Tibial nerve (tissue), 4 donors: ENCODE results near the gene GTPBP2.

Source experiments
- CTCF ChIP-seq, 5 experiments: fragments of 200-600 bp in 3 of 5; fragments of 450-650 bp in 2 of 5; sonication (generic) in 3 of 5; IDR thresholded peaks; one replicate each; pipeline ENCODE4 v1.5.1; 2016 to 2019; ENCODE audit warnings: antibody characterized with exemption in 5 of 5, mild to moderate bottlenecking in 3 of 5, moderate library complexity in 2 of 5
- EP300 ChIP-seq, 2 donors: sonication (generic); formaldehyde crosslinking; IDR thresholded peaks; one replicate each; pipeline ENCODE4 v1.6.1; 2017; ENCODE audit warnings: antibody characterized with exemption in 2 of 2, mild to moderate bottlenecking in 1 of 2
- POLR2A ChIP-seq, 2 donors: fragments of 450-650 bp; IDR thresholded peaks; one replicate each; pipeline ENCODE4 v1.6.1; 2017; ENCODE audit warnings: antibody characterized with exemption in 2 of 2, mild to moderate bottlenecking in 2 of 2, moderate library complexity in 2 of 2

- TF ChIP-seq POLR2A (IDR thresholded peaks at IDR 0.05) (no peak), CTCF (IDR thresholded peaks at IDR 0.05) (no peak), EP300 (IDR thresholded peaks at IDR 0.05) (no peak)
These were observed 36.3 kb upstream of the GTPBP2 start for GRCh38 chr6:43665376-43665775.
